ENCODE measurements around the gene SLC38A8.
A peak's percentile ranks its signal among the peaks of the same experiment; 100 is the strongest.

Gene SLC38A8

GRCh38 chr16:83996481-83997252 lies 45.9 kb downstream of the SLC38A8 start:
- no peak for DNase-seq (ENCODE audit: low spot score)

DNA sequence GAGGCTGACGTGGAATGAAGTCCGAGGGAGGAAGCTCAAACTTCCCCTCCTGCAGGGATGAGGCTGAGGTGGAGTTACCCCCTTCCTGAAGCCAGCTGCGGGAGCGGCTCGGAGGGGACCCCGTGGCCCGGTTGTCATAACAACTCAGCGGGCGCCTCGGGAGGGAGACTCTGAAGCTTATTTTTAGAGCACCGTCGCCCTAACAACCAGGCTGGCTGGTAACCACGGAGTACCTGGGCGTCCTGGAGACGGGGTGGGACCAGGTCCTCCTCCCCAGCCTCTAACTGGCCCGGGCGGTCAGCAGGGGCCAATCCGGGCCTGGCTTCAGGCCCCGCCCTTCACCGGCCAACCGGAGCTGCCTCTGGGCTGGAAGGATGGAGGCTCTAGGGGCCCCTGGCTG lies 46.8 kb downstream of the SLC38A8 start:
- no peak for DNase-seq (ENCODE audit: low spot score)

GRCh38 chr16:83994703-83995102 lies 47.9 kb downstream of the SLC38A8 start:
- no peak for DNase-seq (ENCODE audit: low spot score)

- peak; percentile 91 for DNase-seq (ENCODE audit: low spot score)
These were observed 48.5 kb downstream of the SLC38A8 start for GRCh38 chr16:83994087-83994486.

DNA sequence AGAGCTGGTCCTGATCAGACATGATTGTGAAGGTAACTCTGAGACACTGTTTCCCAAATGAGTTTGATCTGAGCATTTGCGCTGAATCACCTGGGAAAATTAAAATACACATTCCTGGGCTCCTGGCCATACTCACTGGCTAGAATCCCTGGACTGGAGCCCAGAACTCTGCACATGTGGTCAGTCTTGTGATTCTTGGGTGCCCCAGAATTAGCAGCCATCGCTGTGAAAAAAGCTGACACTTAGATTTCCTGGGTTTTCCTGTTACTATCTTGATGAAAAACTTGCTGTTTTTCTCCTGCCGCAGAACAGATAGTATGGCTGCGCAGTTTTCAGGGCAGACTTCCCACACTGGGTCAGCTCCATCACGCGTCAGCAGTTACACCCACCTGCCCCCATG lies 50.0 kb downstream of the SLC38A8 start:
- DNase-seq (ENCODE audit: low spot score), result peak; percentile 48

DNA sequence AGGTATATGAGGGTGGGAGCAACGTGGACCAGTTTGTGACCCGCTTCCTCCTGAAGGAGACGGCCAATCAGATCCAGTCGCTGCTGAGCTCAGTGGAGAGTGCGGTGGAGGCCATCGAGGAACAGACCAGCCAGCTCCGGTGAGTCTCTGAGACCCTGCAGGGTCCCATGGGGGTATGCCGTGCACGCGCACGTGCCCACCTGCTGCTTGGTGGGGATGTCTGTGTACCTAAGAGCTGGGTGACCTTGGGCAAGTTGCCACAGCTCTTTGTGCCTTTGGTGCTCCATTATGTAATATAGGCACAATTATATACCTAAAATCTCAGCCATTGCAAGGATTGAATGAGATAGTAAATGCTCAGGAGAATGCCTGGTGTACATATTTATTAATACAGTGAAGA lies 52.1 kb downstream of the SLC38A8 start:
- DNase-seq (ENCODE audit: low spot score), result no peak

GRCh38 chr16:83989300-83989699 lies 53.3 kb downstream of the SLC38A8 start:
- no peak for DNase-seq (ENCODE audit: low spot score)

- no peak for DNase-seq (ENCODE audit: low spot score)
These were observed 59.1 kb downstream of the SLC38A8 start for GRCh38 chr16:83983491-83983890.

- DNase-seq (ENCODE audit: low spot score), result no peak
These were observed 60.8 kb downstream of the SLC38A8 start for GRCh38 chr16:83981799-83982198.

GRCh38 chr16:83980794-83981193 lies 61.8 kb downstream of the SLC38A8 start:
- DNase-seq (ENCODE audit: low spot score), result no peak

DNA sequence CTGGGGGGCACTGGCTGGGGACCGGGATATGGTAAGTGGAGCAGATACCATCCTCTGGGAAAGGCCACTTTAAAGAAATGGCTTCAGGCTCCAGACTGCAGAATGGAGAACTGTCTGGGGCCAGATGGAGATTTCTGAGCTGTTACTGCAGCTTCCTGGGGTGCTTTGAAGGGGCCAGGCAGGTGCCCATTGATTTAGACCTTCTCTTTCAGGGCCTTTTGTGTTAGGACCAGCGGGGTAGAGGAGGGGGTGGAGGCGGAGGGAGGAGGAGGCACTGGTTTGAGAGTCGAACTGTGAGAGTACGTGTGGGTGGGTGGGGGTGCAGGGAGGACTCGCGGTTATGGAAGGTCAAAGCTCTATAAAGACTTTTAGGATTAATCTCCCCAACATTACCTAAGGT lies 63.2 kb downstream of the SLC38A8 start:
- DNase-seq (ENCODE audit: low spot score), result no peak

DNA sequence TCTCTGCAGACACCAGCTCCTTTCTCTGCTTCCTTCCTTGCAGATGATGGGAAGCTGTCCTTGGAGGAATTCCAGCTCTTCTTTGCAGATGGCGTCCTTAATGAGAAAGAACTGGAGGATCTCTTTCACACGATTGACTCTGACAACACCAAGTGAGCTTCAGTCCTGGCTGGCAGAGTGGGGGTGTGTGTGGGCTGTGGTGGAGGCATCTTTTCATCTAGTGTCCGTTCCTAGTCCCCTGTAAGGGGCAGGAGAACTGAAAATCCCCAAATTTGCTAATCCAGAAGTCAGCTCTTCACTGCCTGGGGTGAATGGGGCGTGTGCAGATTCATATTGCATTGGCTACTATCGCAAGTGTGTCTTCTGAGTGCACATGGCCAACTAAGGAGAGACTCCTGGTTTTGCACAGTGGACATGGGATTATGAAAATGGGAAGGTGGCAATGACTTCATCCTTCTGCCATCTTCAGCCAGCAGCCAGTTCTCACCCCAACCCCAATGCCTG lies 64.1 kb downstream of the SLC38A8 start:
- DNase-seq (ENCODE audit: low spot score), result no peak

- DNase-seq (ENCODE audit: low spot score), result no peak
These were observed 65.4 kb downstream of the SLC38A8 start for GRCh38 chr16:83977056-83977815.

DNA sequence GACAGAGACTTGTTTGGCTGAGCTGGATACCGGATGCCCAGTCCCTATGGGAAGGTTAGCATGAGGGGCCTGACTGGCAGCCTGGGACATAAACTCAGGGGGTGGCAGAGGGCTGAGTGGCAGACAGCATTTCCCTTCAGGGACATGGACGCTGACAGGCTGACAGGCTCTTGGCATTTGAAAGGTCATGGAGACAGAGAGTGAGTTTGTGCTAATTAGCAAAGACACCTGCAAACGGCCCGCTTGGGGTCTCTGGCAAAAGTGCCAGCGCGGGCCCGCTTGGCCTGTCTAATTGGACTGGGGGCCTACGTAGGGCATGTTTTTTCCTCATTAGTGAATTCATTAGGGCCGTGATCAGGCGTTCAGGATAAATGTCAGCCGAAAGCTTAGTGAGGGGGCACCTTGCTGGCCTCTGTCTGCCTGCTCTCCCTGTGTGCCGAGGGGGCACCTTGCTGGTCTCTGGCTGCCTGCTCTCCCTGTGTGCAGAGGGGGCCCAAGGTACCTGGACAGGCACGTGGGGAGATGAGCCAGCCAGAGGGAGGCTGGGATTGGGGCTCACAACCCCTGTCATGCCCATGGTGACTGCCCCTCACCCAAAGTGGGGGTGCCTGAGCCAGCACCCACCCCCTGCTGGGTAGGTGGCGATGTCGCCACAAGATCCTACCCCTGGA lies 66.9 kb downstream of the SLC38A8 start:
- DNase-seq (ENCODE audit: low spot score), result no peak

GRCh38 chr16:83974475-83974874 lies 68.1 kb downstream of the SLC38A8 start:
- DNase-seq (ENCODE audit: low spot score), result no peak

GRCh38 chr16:83973581-83974385 lies 68.8 kb downstream of the SLC38A8 start:
- DNase-seq (ENCODE audit: low spot score), result no peak

DNA sequence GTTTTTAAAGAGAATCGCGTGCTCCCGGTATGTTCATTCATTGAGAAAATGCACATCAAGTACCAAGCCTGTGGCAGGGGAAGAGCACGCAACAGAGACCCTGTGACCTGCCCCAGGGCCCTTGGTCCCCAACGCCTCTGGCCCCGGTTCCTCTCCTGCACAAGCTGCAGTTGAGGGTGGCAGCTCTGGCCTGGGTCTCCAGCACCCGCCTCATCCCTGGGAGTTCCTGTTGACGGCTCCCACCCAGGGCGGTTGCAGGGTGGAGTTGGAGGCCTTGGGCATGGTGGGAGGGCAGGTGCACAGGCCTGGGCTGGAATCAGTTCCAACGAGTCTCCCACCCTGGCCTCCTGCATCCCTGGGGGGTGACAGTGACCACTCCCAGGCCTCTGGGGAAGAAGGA lies 69.5 kb downstream of the SLC38A8 start:
- DNase-seq (ENCODE audit: low spot score), result no peak

DNA sequence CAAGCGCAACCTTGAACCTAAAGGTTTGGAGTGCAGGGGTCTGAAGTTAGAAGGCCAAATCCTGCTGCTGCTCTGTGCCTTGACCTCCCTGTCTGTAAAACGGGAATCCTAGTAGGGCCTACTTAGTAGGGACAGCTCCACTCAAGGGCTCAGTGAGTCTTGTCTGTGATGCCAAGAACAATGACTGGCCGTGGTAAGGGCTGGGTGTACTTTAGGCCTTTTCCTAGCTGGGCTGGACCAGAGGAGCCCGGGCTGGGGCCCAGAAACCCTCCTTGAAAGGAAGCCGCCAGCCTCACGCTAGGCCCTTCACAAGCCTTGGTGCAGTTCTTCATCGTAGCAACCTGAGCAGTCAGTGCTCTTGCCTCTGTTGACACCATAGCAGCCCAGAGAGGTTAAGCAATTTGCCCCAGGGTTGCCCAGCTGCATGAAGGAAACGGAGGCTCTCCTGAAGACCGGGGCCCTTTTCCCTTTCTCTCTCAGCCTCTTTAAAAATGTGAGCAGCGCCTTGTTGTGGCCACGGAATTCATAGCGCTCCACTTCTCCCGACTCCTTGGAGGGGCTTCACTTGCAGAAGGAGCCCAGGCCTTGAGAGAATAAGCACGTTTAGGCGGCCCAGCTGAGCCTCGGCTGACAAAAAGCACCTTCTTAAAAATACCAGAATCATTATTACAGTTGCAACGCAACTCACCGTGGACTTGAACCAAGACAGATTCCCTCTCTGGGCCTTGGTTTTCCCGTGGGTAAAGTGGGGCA lies 70.2 kb downstream of the SLC38A8 start:
- no peak for DNase-seq (ENCODE audit: low spot score)

- no peak for DNase-seq (ENCODE audit: low spot score)
These were observed 71.1 kb downstream of the SLC38A8 start for GRCh38 chr16:83971165-83972130.

GRCh38 chr16:83970430-83970815 lies 72.2 kb downstream of the SLC38A8 start:
- DNase-seq (ENCODE audit: low spot score), result no peak

Measured in GM03348 (cell line).